Measurements from ENCODE around the gene MYH1. TPM values are rescaled to one million over a fixed set of nuclear protein-coding genes. Genes with fewer than 3 reads are reported as not detected.

Gene MYH1
- not detected for total RNA-seq
- polyA plus RNA-seq = under 1 TPM in 1 of 2 donors, not detected in 1; 0.12 TPM
- long read RNA-seq, donor 1 = 0 reads
- long read RNA-seq, donor 2 = 0 reads
- long read RNA-seq, donor 3 = 0 reads

GRCh38 chr17:10518271-10519037 lies at the start of gene MYH1:
TSS of gene MYH1 (minus strand) at chr17:10518542. CDS start at chr17:10516642, 1,900 bp downstream.
- Histone ChIP-seq H3K36me3 (no peaks in the 10 kb centered on the region), H3K27me3 (no peaks in the 10 kb centered on the region), H3K4me1 (ENCODE audit: insufficient read depth) (no peaks in the 10 kb centered on the region), H3K4me3 (no peak within 1 kb of the TSS), H3K9me3 (no peaks in the 10 kb centered on the region), H3K27ac (no peak within 1 kb of the TSS)
- TF ChIP-seq POLR2A (IDR thresholded peaks at IDR 0.05) (no peak), EP300 (IDR thresholded peaks at IDR 0.05) (no peak)
- TF ChIP-seq, protein P1, sequence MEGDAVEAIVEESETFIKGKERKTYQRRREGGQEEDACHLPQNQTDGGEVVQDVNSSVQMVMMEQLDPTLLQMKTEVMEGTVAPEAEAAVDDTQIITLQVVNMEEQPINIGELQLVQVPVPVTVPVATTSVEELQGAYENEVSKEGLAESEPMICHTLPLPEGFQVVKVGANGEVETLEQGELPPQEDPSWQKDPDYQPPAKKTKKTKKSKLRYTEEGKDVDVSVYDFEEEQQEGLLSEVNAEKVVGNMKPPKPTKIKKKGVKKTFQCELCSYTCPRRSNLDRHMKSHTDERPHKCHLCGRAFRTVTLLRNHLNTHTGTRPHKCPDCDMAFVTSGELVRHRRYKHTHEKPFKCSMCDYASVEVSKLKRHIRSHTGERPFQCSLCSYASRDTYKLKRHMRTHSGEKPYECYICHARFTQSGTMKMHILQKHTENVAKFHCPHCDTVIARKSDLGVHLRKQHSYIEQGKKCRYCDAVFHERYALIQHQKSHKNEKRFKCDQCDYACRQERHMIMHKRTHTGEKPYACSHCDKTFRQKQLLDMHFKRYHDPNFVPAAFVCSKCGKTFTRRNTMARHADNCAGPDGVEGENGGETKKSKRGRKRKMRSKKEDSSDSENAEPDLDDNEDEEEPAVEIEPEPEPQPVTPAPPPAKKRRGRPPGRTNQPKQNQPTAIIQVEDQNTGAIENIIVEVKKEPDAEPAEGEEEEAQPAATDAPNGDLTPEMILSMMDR (IDR thresholded peaks at IDR 0.05) = no peak
- intact Hi-C loops (cut with DNase I) = no loop called here
- WGBS, 3 donors = 54 to 58% (median 57%) methylated on average over 11 of the region's 11 CpGs
- DNase-seq = no peak

DNA sequence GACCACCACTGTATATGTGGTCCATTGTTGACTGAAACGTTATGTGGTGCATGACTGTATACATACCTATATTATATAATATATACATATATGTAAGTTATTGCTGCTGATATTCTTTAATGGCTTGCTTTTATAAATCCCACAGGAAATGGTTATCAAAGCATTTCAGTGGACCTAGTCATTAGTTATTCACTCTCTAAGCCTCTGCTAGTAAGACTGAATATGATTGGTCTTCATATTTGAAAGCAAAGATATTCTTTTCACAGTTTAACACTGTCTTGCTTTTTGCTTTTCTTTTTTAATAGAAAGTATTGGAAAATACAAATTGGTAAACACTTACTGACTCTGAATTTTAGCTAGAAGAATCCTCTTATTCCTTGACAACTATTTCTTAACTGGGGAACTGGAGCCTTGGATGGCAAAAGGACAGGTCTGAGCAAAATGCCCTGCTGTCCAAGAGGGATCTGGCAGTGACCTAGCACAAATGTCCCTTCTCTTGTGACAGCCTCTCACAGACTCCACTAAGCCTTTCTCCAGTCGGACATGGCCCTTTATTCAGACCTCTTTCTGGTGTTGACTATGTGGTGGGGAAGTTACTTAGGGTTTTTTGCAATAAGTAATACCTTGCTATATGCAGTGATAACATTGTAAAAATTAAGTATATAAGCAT lies 45.8 kb upstream of the MYH1 start:
- H3K36me3 ChIP-seq = no peaks in the 10 kb centered on the region
- DNase-seq = no peak
- no peak overlapping the region for H3K27ac ChIP-seq
- intact Hi-C loops (cut with DNase I) = no loop called here
- H3K4me1 ChIP-seq (ENCODE audit: insufficient read depth) = no peaks in the 10 kb centered on the region
- no peak overlapping the region for H3K4me3 ChIP-seq
- no peaks in the 10 kb centered on the region for H3K27me3 ChIP-seq
- no peak for TF ChIP-seq POLR2A (IDR thresholded peaks at IDR 0.05)
- TF ChIP-seq, protein P1 (IDR thresholded peaks at IDR 0.05) = no peak
- no peak for TF ChIP-seq EP300 (IDR thresholded peaks at IDR 0.05)
- H3K9me3 ChIP-seq = no peaks in the 10 kb centered on the region
- 82 to 95% (median 86%) methylated on average over 2 of the region's 2 CpGs for WGBS, 3 donors

GRCh38 chr17:10558049-10558448 lies 39.7 kb upstream of the MYH1 start:
- H3K9me3 ChIP-seq = no peaks in the 10 kb centered on the region
- no peaks in the 10 kb centered on the region for H3K4me1 ChIP-seq (ENCODE audit: insufficient read depth)
- no peak overlapping the region for H3K4me3 ChIP-seq
- H3K36me3 ChIP-seq = no peaks in the 10 kb centered on the region
- no peak overlapping the region for H3K27ac ChIP-seq
- WGBS, 3 donors = 67 to 84% (median 74%) methylated on average over 6 of the region's 6 CpGs
- TF ChIP-seq, protein P1 (IDR thresholded peaks at IDR 0.05) = no peak
- TF ChIP-seq EP300 (IDR thresholded peaks at IDR 0.05) = no peak
- TF ChIP-seq POLR2A (IDR thresholded peaks at IDR 0.05) = no peak
- intact Hi-C loops (cut with DNase I) = no loop called here
- DNase-seq = no peak
- no peaks in the 10 kb centered on the region for H3K27me3 ChIP-seq

DNA sequence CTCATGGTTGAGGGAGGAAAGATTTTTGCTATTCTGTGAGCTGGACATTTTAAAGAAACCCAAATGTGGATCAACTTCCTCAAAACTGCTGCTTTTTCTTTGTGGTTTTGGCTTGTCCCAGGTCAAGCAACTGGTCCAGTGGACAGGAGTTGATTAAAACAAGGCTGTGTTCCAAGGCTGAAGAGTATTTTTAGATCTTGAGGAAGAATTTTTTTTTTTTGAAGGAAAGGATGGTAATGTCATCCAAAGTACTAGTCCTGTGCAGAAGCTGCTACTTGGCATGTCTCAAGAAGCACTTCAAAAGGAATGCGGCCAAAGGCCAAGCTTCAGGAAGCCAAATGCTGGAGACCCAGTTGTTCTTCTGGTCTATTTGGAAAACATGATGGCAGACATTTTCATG lies 39.1 kb upstream of the MYH1 start:
- no peaks in the 10 kb centered on the region for H3K36me3 ChIP-seq
- 11 to 22% (median 20%) methylated on average over 1 of the region's 1 CpG for WGBS, 3 donors
- intact Hi-C loops (cut with DNase I) = no loop called here
- H3K27ac ChIP-seq = no peak overlapping the region
- H3K27me3 ChIP-seq = no peaks in the 10 kb centered on the region
- DNase-seq = no peak
- no peaks in the 10 kb centered on the region for H3K9me3 ChIP-seq
- H3K4me3 ChIP-seq = no peak overlapping the region
- no peak for TF ChIP-seq POLR2A (IDR thresholded peaks at IDR 0.05)
- no peak for TF ChIP-seq EP300 (IDR thresholded peaks at IDR 0.05)
- TF ChIP-seq, protein P1 (IDR thresholded peaks at IDR 0.05) = no peak
- H3K4me1 ChIP-seq (ENCODE audit: insufficient read depth) = no peaks in the 10 kb centered on the region
